B cell (primary cell): ENCODE results near the gene PANX3. TPM values are rescaled to one million over a fixed set of nuclear protein-coding genes. Genes with fewer than 3 reads are reported as not detected.

ENCODE experiments used
- ATAC-seq: fragments of 200-7000 bp; cut with Tn5 transposase; one replicate; pipeline ENCODE4 v1.10.0; 2021; ENCODE audit warnings: low read depth, mild to moderate bottlenecking, moderate number of reproducible peaks, moderate library complexity
- CTCF ChIA-PET: fragments of 350-600 bp; sonication (Branson Sonifier 250); formaldehyde crosslinking; loops from one replicate; lab custom pipeline; 2021; ENCODE audit warnings: antibody characterized with exemption, inconsistent platforms; lab: Charles Lee
- POLR2A ChIA-PET: fragments of 350-600 bp; sonication (Branson Sonifier 250); formaldehyde crosslinking; loops from one replicate; lab custom pipeline; 2021; ENCODE audit warnings: antibody characterized with exemption; lab: Charles Lee
- DNase-seq: peaks from one replicate; pipeline ENCODE4 v3.0.0; 2013
- H2AFZ ChIP-seq: 2 replicates; pipeline ENCODE4 v1.6.1; 2012; ENCODE audit warnings: mild to moderate bottlenecking, low read depth, low read length; ENCODE audit not compliant: insufficient read depth, poor library complexity, severe bottlenecking
- H3K27ac ChIP-seq, 2 donors: 1 replicate in 1 of 2; 2 replicates in 1 of 2; pipeline ENCODE4 v1.5.1; 2012 to 2013; ENCODE audit warnings: low read length in 2 of 2, mild to moderate bottlenecking in 2 of 2, moderate library complexity in 1 of 2
- H3K27me3 ChIP-seq, 4 experiments: fragments of 200-600 bp in 1 of 4; sonication (generic) in 1 of 4; replicated peaks in 1 of 4; 1 replicate in 2 of 4; 2 replicates in 2 of 4; pipeline versions ENCODE4 v1.6.1 to v1.7.0; 2013 to 2016; ENCODE audit warnings: low read length in 3 of 4, mild to moderate bottlenecking in 2 of 4, mixed read lengths in 1 of 4, moderate library complexity in 1 of 4; ENCODE audit not compliant: insufficient read depth in 4 of 4, control insufficient read depth in 3 of 4; ENCODE audit errors: control extremely low read depth in 1 of 4
- H3K36me3 ChIP-seq, 2 experiments: replicated peaks in 1 of 2; 1 replicate in 1 of 2; 2 replicates in 1 of 2; pipeline versions ENCODE4 v1.6.1 to v1.7.1; 2013; ENCODE audit warnings: low read length in 1 of 2; ENCODE audit not compliant: insufficient read depth in 2 of 2, control insufficient read depth in 1 of 2; ENCODE audit errors: control extremely low read depth in 1 of 2, extremely low read depth in 1 of 2
- H3K4me1 ChIP-seq, 2 donors: fragments of 200-600 bp in 1 of 2; sonication (generic) in 1 of 2; 1 replicate in 1 of 2; 2 replicates in 1 of 2; pipeline versions ENCODE4 v1.5.1 to v1.6.1; 2013 to 2017; ENCODE audit warnings: low read length in 2 of 2; ENCODE audit not compliant: control insufficient read depth in 2 of 2, insufficient read depth in 2 of 2
- H3K4me2 ChIP-seq: replicated peaks from 2 replicates; pipeline ENCODE3; 2012; ENCODE audit warnings: mild to moderate bottlenecking, low read depth, low read length; ENCODE audit not compliant: poor library complexity, severe bottlenecking
- H3K4me3 ChIP-seq, 5 experiments: fragments of 200-600 bp in 1 of 5; sonication (generic) in 1 of 5; 1 replicate in 3 of 5; 2 replicates in 2 of 5; pipeline versions ENCODE4 v1.5.1 to v1.7.0; 2011 to 2016; ENCODE audit warnings: low read length in 4 of 5, mild to moderate bottlenecking in 4 of 5, low read depth in 2 of 5, control low read depth in 1 of 5, moderate library complexity in 1 of 5; ENCODE audit not compliant: insufficient read depth in 1 of 5; ENCODE audit errors: control extremely low read depth in 1 of 5, extremely low read depth in 1 of 5
- H3K79me2 ChIP-seq: fragments of 200-600 bp; sonication (generic); one replicate; pipeline ENCODE4 v1.6.0; 2016; ENCODE audit warnings: low read length; ENCODE audit not compliant: control insufficient read depth, insufficient read depth
- H3K9ac ChIP-seq: fragments of 200-600 bp; sonication (generic); 2 replicates; pipeline ENCODE4 v1.6.1; 2017; ENCODE audit warnings: mild to moderate bottlenecking, low read length, moderate library complexity
- H3K9me3 ChIP-seq, 3 donors: one replicate each; pipeline versions ENCODE4 v1.6.1 to v1.7.1; 2013; ENCODE audit warnings: low read length in 2 of 3; ENCODE audit not compliant: control insufficient read depth in 2 of 3, insufficient read depth in 1 of 3; ENCODE audit errors: control extremely low read depth in 1 of 3
- H4K20me1 ChIP-seq: 2 replicates; pipeline ENCODE4 v1.6.0; 2012; ENCODE audit warnings: mild to moderate bottlenecking, low read length; ENCODE audit not compliant: insufficient read depth, control insufficient read depth, poor library complexity, severe bottlenecking
- H3K27ac Mint-ChIP-seq: one replicate; pipeline ENCODE4 v1.8.0; 2021; ENCODE audit warnings: mixed read lengths
- H3K27me3 Mint-ChIP-seq: one replicate; pipeline ENCODE4 v1.8.0; 2021; ENCODE audit warnings: mixed read lengths
- H3K4me1 Mint-ChIP-seq: one replicate; pipeline ENCODE4 v1.8.0; 2021; ENCODE audit warnings: mixed read lengths
- H3K4me3 Mint-ChIP-seq: one replicate; pipeline ENCODE4 v1.8.0; 2021; ENCODE audit warnings: mixed read lengths
- H3K9me3 Mint-ChIP-seq: one replicate; pipeline ENCODE4 v1.8.0; 2022; ENCODE audit warnings: mixed read lengths; ENCODE audit not compliant: insufficient read depth
- EZH2 ChIP-seq: IDR thresholded peaks from 2 replicates; pipeline ENCODE4 v1.6.1; 2012; ENCODE audit warnings: borderline replicate concordance, low read depth, mild to moderate bottlenecking, moderate library complexity, low read length; ENCODE audit not compliant: insufficient read depth, poor library complexity, severe bottlenecking
- WGBS: methylation state at CpG from one replicate; pipeline ENCODE4 v1.1.5; 2013; ENCODE audit warnings: missing lambda C conversion rate; ENCODE audit not compliant: insufficient coverage; 5-methylcytosine and 5-hydroxymethylcytosine counted together
- intact Hi-C: fragments of 100-400 bp; cut with micrococcal nuclease; formaldehyde crosslinking; loops from one replicate; pipeline ENCODE4 v1.10.0; 2022
- polyA plus RNA-seq: library from polyadenylated mRNA; depleted of rRNA; stranded (reverse); fragments of >200 nt; gene quantifications from 2 replicates; pipeline ENCODE4 v1.2.3, GENCODE V29; 2012
- total RNA-seq, 2 donors: library from RNA; stranded (reverse); fragments of 120-200 nt in 1 of 2; gene quantifications; 1 replicate in 1 of 2; 2 replicates in 1 of 2; pipeline versions ENCODE4 v1.2.3 to v1.2.4, GENCODE V29; 2013 to 2022
- TF ChIP-seq, protein P1 (sequence below): fragments of 200-600 bp; IDR thresholded peaks from one replicate; pipeline ENCODE4 v1.8.0; 2022; ENCODE audit warnings: antibody characterized with exemption, mild to moderate bottlenecking

PANX3 gene
- total and polyA plus RNA-seq, 2 donors (not counting 1 experiment from before 2014, with no cell fraction given), result not detected

DNA sequence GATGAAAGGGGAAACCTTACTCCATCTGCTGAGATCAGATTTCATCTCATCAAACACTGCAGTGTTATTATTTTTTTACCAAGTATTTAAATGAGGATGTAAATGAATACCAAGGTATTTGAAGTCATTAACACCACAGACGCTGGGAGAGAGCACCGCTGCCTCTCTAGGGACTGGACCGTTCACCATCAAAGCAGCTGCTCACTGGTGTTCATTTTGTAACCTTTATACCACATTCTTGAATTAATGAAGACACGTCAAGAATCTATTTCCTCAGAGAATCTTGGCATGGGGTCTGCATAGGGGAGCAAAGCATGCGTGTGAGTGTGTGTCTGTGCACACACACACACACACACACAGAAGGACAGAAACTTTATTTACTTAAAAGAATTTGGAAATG, 46.7 kb downstream of the PANX3 start:
- H4K20me1 ChIP-seq, result no peaks in the 10 kb centered on the region
- DNase-seq, result no peak
- H3K4me2 ChIP-seq, result no peak overlapping the region
- Mint-ChIP-seq H3K4me1 (no peaks in the 10 kb centered on the region), H3K9me3 (no peaks in the 10 kb centered on the region), H3K27me3 (no peaks in the 10 kb centered on the region), H3K4me3 (no peak overlapping the region), H3K27ac (no peak overlapping the region)
- H3K36me3 ChIP-seq, result peaks cover 0 to 3% of the 10 kb centered on the region in 2 experiments
- no peaks in the 10 kb centered on the region for H3K4me1 ChIP-seq
- 100% methylated on average over 1 of the region's 5 CpGs for WGBS
- no peaks in the 10 kb centered on the region for H3K9me3 ChIP-seq
- intact Hi-C loops, result no loop called here
- CTCF ChIA-PET, result no interaction called here
- H3K9ac ChIP-seq, result no peak overlapping the region
- H3K79me2 ChIP-seq, result no peaks in the 10 kb centered on the region
- POLR2A ChIA-PET, result no interaction called here
- H2AFZ ChIP-seq, result no peak overlapping the region
- no peaks in the 10 kb centered on the region for H3K27me3 ChIP-seq
- H3K4me3 ChIP-seq, result no peak overlapping the region
- no peak for ATAC-seq
- no peak overlapping the region for H3K27ac ChIP-seq
- TF ChIP-seq EZH2, result no peak
- TF ChIP-seq, protein P1, sequence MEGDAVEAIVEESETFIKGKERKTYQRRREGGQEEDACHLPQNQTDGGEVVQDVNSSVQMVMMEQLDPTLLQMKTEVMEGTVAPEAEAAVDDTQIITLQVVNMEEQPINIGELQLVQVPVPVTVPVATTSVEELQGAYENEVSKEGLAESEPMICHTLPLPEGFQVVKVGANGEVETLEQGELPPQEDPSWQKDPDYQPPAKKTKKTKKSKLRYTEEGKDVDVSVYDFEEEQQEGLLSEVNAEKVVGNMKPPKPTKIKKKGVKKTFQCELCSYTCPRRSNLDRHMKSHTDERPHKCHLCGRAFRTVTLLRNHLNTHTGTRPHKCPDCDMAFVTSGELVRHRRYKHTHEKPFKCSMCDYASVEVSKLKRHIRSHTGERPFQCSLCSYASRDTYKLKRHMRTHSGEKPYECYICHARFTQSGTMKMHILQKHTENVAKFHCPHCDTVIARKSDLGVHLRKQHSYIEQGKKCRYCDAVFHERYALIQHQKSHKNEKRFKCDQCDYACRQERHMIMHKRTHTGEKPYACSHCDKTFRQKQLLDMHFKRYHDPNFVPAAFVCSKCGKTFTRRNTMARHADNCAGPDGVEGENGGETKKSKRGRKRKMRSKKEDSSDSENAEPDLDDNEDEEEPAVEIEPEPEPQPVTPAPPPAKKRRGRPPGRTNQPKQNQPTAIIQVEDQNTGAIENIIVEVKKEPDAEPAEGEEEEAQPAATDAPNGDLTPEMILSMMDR, result no peak

DNA sequence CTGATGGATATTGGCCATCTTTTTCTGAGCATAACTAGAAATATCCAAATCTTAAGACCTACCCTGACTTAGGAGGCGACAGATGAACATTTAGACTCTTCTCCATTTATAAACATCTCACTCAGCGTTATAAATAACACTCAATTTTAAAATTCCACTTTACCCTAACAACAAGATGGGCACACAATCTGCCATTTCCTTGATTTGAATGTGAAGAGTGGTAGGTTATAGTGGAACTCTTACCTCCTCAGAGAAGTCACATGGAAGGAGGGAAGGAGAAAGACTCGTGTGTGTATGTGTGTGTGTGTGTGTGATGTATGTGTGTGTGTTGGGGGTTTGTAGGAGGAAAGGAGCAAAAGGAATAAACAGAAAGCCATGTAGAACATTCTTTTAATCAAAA, 47.3 kb downstream of the PANX3 start:
- H3K27me3 ChIP-seq, result no peaks in the 10 kb centered on the region
- POLR2A ChIA-PET, result no interaction called here
- Mint-ChIP-seq H3K27ac (no peak overlapping the region), H3K9me3 (no peaks in the 10 kb centered on the region), H3K4me3 (no peak overlapping the region), H3K27me3 (no peaks in the 10 kb centered on the region), H3K4me1 (no peaks in the 10 kb centered on the region)
- H4K20me1 ChIP-seq, result no peaks in the 10 kb centered on the region
- H3K9ac ChIP-seq, result no peak overlapping the region
- no peaks in the 10 kb centered on the region for H3K79me2 ChIP-seq
- intact Hi-C loops, result no loop called here
- no peak for TF ChIP-seq EZH2
- TF ChIP-seq, protein P1, result no peak
- no peak for DNase-seq
- ATAC-seq, result no peak
- CTCF ChIA-PET, result interaction anchor here (2.6 kb wide), 1 partner anchor 106 kb away, joined by 9 read pairs; no protein-coding TSS in a partner anchor
- no peak overlapping the region for H3K4me2 ChIP-seq
- H3K9me3 ChIP-seq, result no peaks in the 10 kb centered on the region
- no peak overlapping the region for H3K27ac ChIP-seq
- no peak overlapping the region for H2AFZ ChIP-seq
- H3K4me3 ChIP-seq, result no peak overlapping the region
- no peaks in the 10 kb centered on the region for H3K4me1 ChIP-seq
- H3K36me3 ChIP-seq, result peaks cover 0 to 3% of the 10 kb centered on the region in 2 experiments
- WGBS, result no CpG with 5 or more reads among the region's 3 CpGs
